H7 (cell line): ENCODE results near the gene WWOX. TPM values are rescaled to one million over a fixed set of nuclear protein-coding genes. Genes with fewer than 3 reads are reported as not detected.

Experiments
- DNase-seq: peaks from one replicate; pipeline ENCODE4 v3.0.0; 2012
- H3K27me3 ChIP-seq: 2 replicates; pipeline ENCODE4 v1.6.0; 2011; ENCODE audit warnings: mild to moderate bottlenecking, low read length; ENCODE audit not compliant: control insufficient read depth, insufficient read depth
- H3K36me3 ChIP-seq: replicated peaks from 2 replicates; pipeline ENCODE4 v1.5.1; 2011; ENCODE audit warnings: low read length; ENCODE audit not compliant: control insufficient read depth, insufficient read depth
- H3K4me3 ChIP-seq: 2 replicates; pipeline ENCODE4 v1.5.1; 2011; ENCODE audit warnings: low read depth, mild to moderate bottlenecking, control low read depth, low read length, moderate library complexity; ENCODE audit not compliant: insufficient read depth
- total RNA-seq: library from RNA; depleted of rRNA; stranded (reverse); fragments of >200 nt; shearing (Covaris generic); gene quantifications from 2 replicates; pipeline ENCODE4 v1.2.3, GENCODE V29; 2014

WWOX gene
- total RNA-seq, 1 experiment from 2014 or later, result 29.2 TPM

GRCh38 chr16:78562111-78562510 is 462.7 kb downstream of the WWOX start:
- H3K27me3 ChIP-seq, result no peaks in the 10 kb centered on the region
- H3K4me3 ChIP-seq, result no peak overlapping the region
- no peak for DNase-seq
- H3K36me3 ChIP-seq, result no peaks in the 10 kb centered on the region

- DNase-seq, result no peak
- Histone ChIP-seq H3K36me3 (no peaks in the 10 kb centered on the region), H3K4me3 (no peak overlapping the region), H3K27me3 (no peaks in the 10 kb centered on the region)
These were observed 463.2 kb downstream of the WWOX start for GRCh38 chr16:78562650-78563049.

GRCh38 chr16:78563905-78564304 is 464.5 kb downstream of the WWOX start:
- no peak overlapping the region for H3K4me3 ChIP-seq
- no peaks in the 10 kb centered on the region for H3K27me3 ChIP-seq
- H3K36me3 ChIP-seq, result no peaks in the 10 kb centered on the region
- DNase-seq, result no peak

- Histone ChIP-seq H3K27me3 (no peaks in the 10 kb centered on the region), H3K36me3 (no peaks in the 10 kb centered on the region), H3K4me3 (no peak overlapping the region)
- DNase-seq, result no peak
These were observed 467.1 kb downstream of the WWOX start for GRCh38 chr16:78566397-78567073.

- Histone ChIP-seq H3K36me3 (no peaks in the 10 kb centered on the region), H3K4me3 (no peak overlapping the region), H3K27me3 (no peaks in the 10 kb centered on the region)
- DNase-seq, result no peak
These were observed 471.1 kb downstream of the WWOX start for GRCh38 chr16:78570399-78571141.

- Histone ChIP-seq H3K27me3 (no peaks in the 10 kb centered on the region), H3K36me3 (no peaks in the 10 kb centered on the region), H3K4me3 (no peak overlapping the region)
- no peak for DNase-seq
These were observed 472.0 kb downstream of the WWOX start for GRCh38 chr16:78571434-78571833.

- no peaks in the 10 kb centered on the region for H3K27me3 ChIP-seq
- no peaks in the 10 kb centered on the region for H3K36me3 ChIP-seq
- no peak overlapping the region for H3K4me3 ChIP-seq
- no peak for DNase-seq
These were observed 472.5 kb downstream of the WWOX start for GRCh38 chr16:78571898-78572358.

- DNase-seq, result no peak
- no peaks in the 10 kb centered on the region for H3K27me3 ChIP-seq
These were observed 475.1 kb downstream of the WWOX start for GRCh38 chr16:78574571-78574970.

GRCh38 chr16:78576941-78577340 is 477.5 kb downstream of the WWOX start:
- Histone ChIP-seq H3K36me3 (no peaks in the 10 kb centered on the region), H3K27me3 (no peaks in the 10 kb centered on the region), H3K4me3 (no peak overlapping the region)
- no peak for DNase-seq

More at GRCh38 chr16:78574571-78574970, 475.1 kb downstream of the WWOX start:
- H3K36me3 ChIP-seq, result no peaks in the 10 kb centered on the region
- H3K4me3 ChIP-seq, result no peak overlapping the region

- no peak for DNase-seq
- Histone ChIP-seq H3K36me3 (no peaks in the 10 kb centered on the region), H3K27me3 (no peaks in the 10 kb centered on the region), H3K4me3 (no peak overlapping the region)
These were observed 478.2 kb downstream of the WWOX start for GRCh38 chr16:78577630-78578029.

- Histone ChIP-seq H3K27me3 (no peaks in the 10 kb centered on the region), H3K36me3 (no peaks in the 10 kb centered on the region), H3K4me3 (no peak overlapping the region)
- no peak for DNase-seq
These were observed 479.6 kb downstream of the WWOX start for GRCh38 chr16:78579020-78579419.

- DNase-seq, result no peak
- no peaks in the 10 kb centered on the region for H3K27me3 ChIP-seq
- no peaks in the 10 kb centered on the region for H3K36me3 ChIP-seq
- no peak overlapping the region for H3K4me3 ChIP-seq
These were observed 484.0 kb downstream of the WWOX start for GRCh38 chr16:78583441-78583840.

GRCh38 chr16:78584213-78584860 is 484.9 kb downstream of the WWOX start:
- Histone ChIP-seq H3K36me3 (no peaks in the 10 kb centered on the region), H3K27me3 (no peaks in the 10 kb centered on the region), H3K4me3 (no peak overlapping the region)
- DNase-seq, result no peak

- DNase-seq, result no peak
- no peak overlapping the region for H3K4me3 ChIP-seq
- no peaks in the 10 kb centered on the region for H3K36me3 ChIP-seq
- H3K27me3 ChIP-seq, result no peaks in the 10 kb centered on the region
These were observed 485.5 kb downstream of the WWOX start for GRCh38 chr16:78584991-78585390.

- Histone ChIP-seq H3K4me3 (no peak overlapping the region), H3K36me3 (no peaks in the 10 kb centered on the region), H3K27me3 (no peaks in the 10 kb centered on the region)
- DNase-seq, result no peak
These were observed 489.9 kb downstream of the WWOX start for GRCh38 chr16:78589331-78589730.
